Parathyroid adenoma (tissue), 2 donors: Measurements from ENCODE around the gene RNASE8.

ENCODE experiments used
- H2AFZ ChIP-seq: fragments of 300-600 bp; sonication (generic); one replicate; pipeline ENCODE4 v1.7.0; 2017; ENCODE audit warnings: antibody characterized with exemption, mild to moderate bottlenecking
- H3K27ac ChIP-seq: fragments of 300-600 bp; sonication (generic); one replicate; pipeline ENCODE4 v1.7.0; 2017
- H3K27me3 ChIP-seq: fragments of 300-600 bp; sonication (generic); one replicate; pipeline ENCODE4 v1.7.0; 2017; ENCODE audit warnings: low read length; ENCODE audit not compliant: control insufficient read depth, insufficient read depth
- H3K36me3 ChIP-seq: fragments of 300-600 bp; sonication (generic); one replicate; pipeline ENCODE4 v1.7.0; 2017; ENCODE audit warnings: low read length; ENCODE audit not compliant: control insufficient read depth, insufficient read depth
- H3K4me1 ChIP-seq: fragments of 300-600 bp; sonication (generic); one replicate; pipeline ENCODE4 v1.7.0; 2017; ENCODE audit warnings: control low read depth
- H3K4me2 ChIP-seq: fragments of 300-600 bp; sonication (generic); one replicate; pipeline ENCODE4 v1.7.0; 2017; ENCODE audit warnings: low read length
- H3K4me3 ChIP-seq: fragments of 300-600 bp; sonication (generic); one replicate; pipeline ENCODE4 v1.7.0; 2017; ENCODE audit warnings: low read depth, low read length
- H3K79me2 ChIP-seq: fragments of 300-600 bp; sonication (generic); one replicate; pipeline ENCODE4 v1.7.0; 2017; ENCODE audit warnings: control low read depth
- H3K9ac ChIP-seq: fragments of 300-600 bp; sonication (generic); one replicate; pipeline ENCODE4 v1.7.0; 2017; ENCODE audit warnings: mild to moderate bottlenecking
- H3K9me3 ChIP-seq: fragments of 300-600 bp; sonication (generic); one replicate; pipeline ENCODE4 v1.7.0; 2017; ENCODE audit warnings: low read length; ENCODE audit not compliant: control insufficient read depth
- CTCF ChIP-seq: fragments of 300-600 bp; sonication (generic); IDR thresholded peaks from one replicate; pipeline ENCODE4 v1.7.0; 2017; ENCODE audit warnings: antibody characterized with exemption, mild to moderate bottlenecking
- donor health status: primary hyperparathyroidism.

Gene RNASE8

GRCh38 chr14:21098076-21098891, 40.7 kb downstream of the RNASE8 start, which contains the start of gene ZNF219:
ZNF219 (minus strand) TSS chr14:21098655; CDS start chr14:21093591, 5,064 bp downstream.
- Histone ChIP-seq H3K27ac (peak within 1 kb of the TSS; percentile 95), H3K4me2 (peak within 1 kb of the TSS; percentile 81)

GRCh38 chr14:21098892-21099595, 41.4 kb downstream of the RNASE8 start:
- TF ChIP-seq CTCF, result no peak
- no peaks in the 10 kb centered on the region for H3K36me3 ChIP-seq

More at GRCh38 chr14:21098076-21098891, 40.7 kb downstream of the RNASE8 start, which contains the start of gene ZNF219:
- no peaks in the 10 kb centered on the region for H3K9me3 ChIP-seq
- H3K4me3 ChIP-seq, result peak within 1 kb of the TSS; percentile 82
- peaks cover 21% of the 10 kb centered on the region for H3K79me2 ChIP-seq
- no peaks in the 10 kb centered on the region for H3K27me3 ChIP-seq
- peak within 1 kb of the TSS; percentile 65 for H2AFZ ChIP-seq
- no peak for TF ChIP-seq CTCF
- no peaks in the 10 kb centered on the region for H3K36me3 ChIP-seq
- H3K9ac ChIP-seq, result peak within 1 kb of the TSS; percentile 69
- H3K4me1 ChIP-seq, result peaks cover 50% of the 10 kb centered on the region

DNA sequence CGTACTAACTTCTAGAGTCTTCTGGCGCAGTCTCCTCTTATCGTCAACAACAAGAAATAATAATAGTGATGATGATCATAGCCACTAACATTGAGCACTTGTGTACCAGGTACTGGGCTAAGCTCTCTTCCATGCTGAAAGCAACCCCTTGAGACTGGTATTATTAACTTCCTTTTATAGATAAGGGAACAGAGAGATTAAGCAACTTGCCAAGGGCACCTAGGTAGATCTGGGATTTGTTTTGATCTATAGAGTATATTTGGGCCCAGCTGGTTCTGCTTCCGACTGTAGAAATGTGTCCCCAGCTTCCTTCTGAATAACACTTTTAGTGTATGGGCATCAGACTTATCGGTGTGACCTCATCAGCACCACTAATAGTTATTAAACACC, 42.0 kb downstream of the RNASE8 start:
- H2AFZ ChIP-seq, result peak overlapping the region; percentile 57
- TF ChIP-seq CTCF, result no peak
- H3K4me3 ChIP-seq, result peak overlapping the region; percentile 82
- H3K9ac ChIP-seq, result no peak overlapping the region
- peak overlapping the region; percentile 91 for H3K27ac ChIP-seq
- no peaks in the 10 kb centered on the region for H3K27me3 ChIP-seq
- no peaks in the 10 kb centered on the region for H3K36me3 ChIP-seq
- H3K79me2 ChIP-seq, result peaks cover 21% of the 10 kb centered on the region
- peak overlapping the region; percentile 81 for H3K4me2 ChIP-seq
- peaks cover 40% of the 10 kb centered on the region for H3K4me1 ChIP-seq
- H3K9me3 ChIP-seq, result no peaks in the 10 kb centered on the region

More at GRCh38 chr14:21098892-21099595, 41.4 kb downstream of the RNASE8 start:
- H3K4me1 ChIP-seq, result peaks cover 42% of the 10 kb centered on the region
- peak overlapping the region; percentile 91 for H3K27ac ChIP-seq
- peaks cover 21% of the 10 kb centered on the region for H3K79me2 ChIP-seq
- peak overlapping the region; percentile 69 for H3K9ac ChIP-seq
- H3K4me3 ChIP-seq, result peak overlapping the region; percentile 82
- H3K27me3 ChIP-seq, result no peaks in the 10 kb centered on the region
- H3K9me3 ChIP-seq, result no peaks in the 10 kb centered on the region
- H3K4me2 ChIP-seq, result peak overlapping the region; percentile 81
- H2AFZ ChIP-seq, result peak overlapping the region; percentile 57

GRCh38 chr14:21100931-21101330, 43.3 kb downstream of the RNASE8 start, which contains the start of gene TMEM253:
TMEM253 (plus strand) TSS chr14:21101066; CDS start chr14:21101344, 278 bp downstream.
- no peaks in the 10 kb centered on the region for H3K9me3 ChIP-seq
- no peak for TF ChIP-seq CTCF
- no peak within 1 kb of the TSS for H3K4me2 ChIP-seq
- no peak within 1 kb of the TSS for H2AFZ ChIP-seq
- H3K79me2 ChIP-seq, result peaks cover 21% of the 10 kb centered on the region
- no peak within 1 kb of the TSS for H3K4me3 ChIP-seq
- H3K27me3 ChIP-seq, result no peaks in the 10 kb centered on the region
- H3K36me3 ChIP-seq, result no peaks in the 10 kb centered on the region
- no peak within 1 kb of the TSS for H3K9ac ChIP-seq
- peaks cover 48% of the 10 kb centered on the region for H3K4me1 ChIP-seq
- peak within 1 kb of the TSS; percentile 91 for H3K27ac ChIP-seq
